SK-N-SH (cell line): ENCODE measurements around the gene ACER2. TPM values are rescaled to one million over a fixed set of nuclear protein-coding genes. Genes with fewer than 3 reads are reported as not detected.

Source experiments
- CTCF ChIA-PET: fragments of 300-600, 350-600 bp; formaldehyde crosslinking; extraction: SDS; loops from one replicate; lab custom pipeline; 2021; lab: Yijun Ruan, JAX
- POLR2A ChIA-PET: fragments of 350-600 bp; sonication (Branson Sonifier 250); formaldehyde crosslinking; extraction: SDS; loops from one replicate; lab custom pipeline; 2020; ENCODE audit warnings: antibody characterized with exemption, inconsistent platforms; lab: Yijun Ruan, JAX
- DNase-seq: peaks from one replicate; pipeline ENCODE4 v3.0.0; 2012
- H2AFZ ChIP-seq: fragments of 200-600 bp; sonication (generic); 2 replicates; pipeline ENCODE4 v1.8.1; 2016; ENCODE audit warnings: antibody characterized with exemption, mild to moderate bottlenecking, low read depth
- H3F3A ChIP-seq: fragments of 200-600 bp; sonication (generic); replicated peaks from 2 replicates; pipeline ENCODE3; 2016; ENCODE audit warnings: antibody characterized with exemption, mild to moderate bottlenecking; ENCODE audit not compliant: insufficient read depth
- H3K27ac ChIP-seq, 2 experiments: fragments of 200-500 bp in 1 of 2; fragments of 200-600 bp in 1 of 2; sonication (Bioruptor generic) in 1 of 2; sonication (generic), shearing (Covaris generic) in 1 of 2; 2 replicates each; pipeline versions ENCODE4 v1.5.1 to v1.6.1; 2014 to 2016; ENCODE audit warnings: low read depth in 2 of 2, inconsistent platforms in 1 of 2, low read length in 1 of 2, mild to moderate bottlenecking in 1 of 2, mixed read lengths in 1 of 2
- H3K27me3 ChIP-seq: fragments of 200-600 bp; sonication (generic), shearing (Covaris generic); 2 replicates; pipeline ENCODE4 v1.6.1; 2016; ENCODE audit warnings: mixed run types; ENCODE audit not compliant: insufficient read depth
- H3K36me3 ChIP-seq, 2 experiments: fragments of 200-500 bp in 1 of 2; fragments of 200-600 bp in 1 of 2; sonication (Bioruptor generic) in 1 of 2; sonication (generic) in 1 of 2; replicated peaks in 1 of 2; 2 replicates each; pipeline versions ENCODE3 to v1.5.1; 2014 to 2016; ENCODE audit warnings: low read length in 1 of 2, mild to moderate bottlenecking in 1 of 2; ENCODE audit not compliant: insufficient read depth in 2 of 2, control insufficient read depth in 1 of 2
- H3K4me1 ChIP-seq, 2 experiments: fragments of 200-500 bp in 1 of 2; fragments of 200-600 bp in 1 of 2; sonication (Bioruptor generic) in 1 of 2; sonication (generic), shearing (Covaris generic) in 1 of 2; 2 replicates each; pipeline versions ENCODE4 v1.5.1 to v1.6.1; 2014 to 2016; ENCODE audit warnings: low read depth in 1 of 2, low read length in 1 of 2, mixed run types in 1 of 2; ENCODE audit not compliant: insufficient read depth in 2 of 2, control insufficient read depth in 1 of 2
- H3K4me2 ChIP-seq: fragments of 200-600 bp; sonication (generic), shearing (Covaris generic); 2 replicates; pipeline ENCODE4 v1.6.1; 2017; ENCODE audit warnings: mixed run types
- H3K4me3 ChIP-seq, 2 experiments: fragments of 200-500 bp in 1 of 2; fragments of 200-600 bp in 1 of 2; sonication (Bioruptor generic) in 1 of 2; sonication (generic), shearing (Covaris generic) in 1 of 2; 2 replicates each; pipeline versions ENCODE4 v1.5.1 to v1.8.1; 2014 to 2016; ENCODE audit warnings: low read depth in 2 of 2, inconsistent platforms in 1 of 2, low read length in 1 of 2, mild to moderate bottlenecking in 1 of 2, mixed read lengths in 1 of 2, moderate library complexity in 1 of 2
- H3K79me2 ChIP-seq: fragments of 200-600 bp; sonication (generic); 2 replicates; pipeline ENCODE4 v1.8.1; 2017; ENCODE audit warnings: mild to moderate bottlenecking; ENCODE audit not compliant: insufficient read depth
- H3K9ac ChIP-seq: fragments of 200-600 bp; sonication (generic); 2 replicates; pipeline ENCODE4 v1.6.1; 2017; ENCODE audit warnings: mixed run types
- H3K9me2 ChIP-seq: fragments of 200-600 bp; sonication (generic); 2 replicates; pipeline ENCODE4 v1.6.1; 2017; ENCODE audit warnings: mixed run types
- H3K9me3 ChIP-seq: fragments of 200-600 bp; sonication (generic); 2 replicates; pipeline ENCODE4 v1.6.1; 2017; ENCODE audit warnings: mixed run types, mild to moderate bottlenecking, moderate library complexity
- H4K20me1 ChIP-seq: fragments of 200-600 bp; sonication (generic); 2 replicates; pipeline ENCODE4 v1.6.1; 2017; ENCODE audit warnings: mild to moderate bottlenecking, mixed run types; ENCODE audit not compliant: insufficient read depth
- ELF1 ChIP-seq: IDR thresholded peaks from 2 replicates; pipeline ENCODE4 v1.4.0; 2012
- EP300 ChIP-seq, 2 experiments: IDR thresholded peaks; 2 replicates each; pipeline versions ENCODE4 v1.4.0 to v1.6.1; 2012; ENCODE audit warnings: borderline replicate concordance in 1 of 2, low read depth in 1 of 2, low read length in 1 of 2
- FOXJ3 ChIP-seq: sonication (generic); formaldehyde crosslinking; IDR thresholded peaks from 2 replicates; pipeline ENCODE4 v1.5.1; 2020; ENCODE audit warnings: mild to moderate bottlenecking, missing genetic modification reagents
- FOXM1 ChIP-seq: IDR thresholded peaks from 2 replicates; pipeline ENCODE4 v1.4.0; 2012; ENCODE audit warnings: low read depth, mild to moderate bottlenecking
- GABPA ChIP-seq: IDR thresholded peaks from 2 replicates; pipeline ENCODE4 v1.4.0; 2012; ENCODE audit warnings: low read depth, mild to moderate bottlenecking
- GATA2 ChIP-seq: sonication (generic); formaldehyde crosslinking; IDR thresholded peaks from 2 replicates; pipeline ENCODE4 v1.5.0; 2020; ENCODE audit warnings: mild to moderate bottlenecking, missing genetic modification reagents
- MXI1 ChIP-seq: IDR thresholded peaks from 2 replicates; pipeline ENCODE4 v1.6.1; 2012; ENCODE audit warnings: mild to moderate bottlenecking, low read depth, low read length, improper control_type of control experiment
- NFIC ChIP-seq: IDR thresholded peaks from 2 replicates; pipeline ENCODE4 v1.4.0; 2012; ENCODE audit warnings: borderline replicate concordance
- NRF1 ChIP-seq: IDR thresholded peaks from 2 replicates; pipeline ENCODE4 v1.6.1; 2012; ENCODE audit warnings: low read depth, mild to moderate bottlenecking, low read length
- RAD21 ChIP-seq: IDR thresholded peaks from 2 replicates; pipeline ENCODE4 v1.6.1; 2012; ENCODE audit warnings: mild to moderate bottlenecking, low read length
- RCOR1 ChIP-seq: fragments of 150-350 bp; IDR thresholded peaks from 2 replicates; pipeline ENCODE4 v1.6.1; 2017; ENCODE audit warnings: antibody characterized with exemption, low read length
- RFX5 ChIP-seq: IDR thresholded peaks from 2 replicates; pipeline ENCODE4 v1.6.1; 2012; ENCODE audit warnings: mild to moderate bottlenecking, improper control_type of control experiment, low read length
- RXRA ChIP-seq: IDR thresholded peaks from 2 replicates; pipeline ENCODE4 v1.4.0; 2012; ENCODE audit warnings: low read depth, mild to moderate bottlenecking, borderline replicate concordance
- SMC3 ChIP-seq: IDR thresholded peaks from 2 replicates; pipeline ENCODE4 v1.6.1; 2012; ENCODE audit warnings: low read depth, low read length, improper control_type of control experiment
- TAF1 ChIP-seq: IDR thresholded peaks from 2 replicates; pipeline ENCODE4 v1.6.1; 2012; ENCODE audit warnings: low read depth, mild to moderate bottlenecking, low read length, moderate library complexity, borderline replicate concordance
- TEAD4 ChIP-seq: IDR thresholded peaks from 2 replicates; pipeline ENCODE4 v1.4.0; 2012; ENCODE audit warnings: mild to moderate bottlenecking, borderline replicate concordance; ENCODE audit not compliant: insufficient read depth
- WGBS: methylation state at CpG from one replicate; pipeline ENCODE4 v1.1.6; 2017; ENCODE audit warnings: low lambda C conversion rate; 5-methylcytosine and 5-hydroxymethylcytosine counted together
- polyA plus RNA-seq, 3 experiments: library from polyadenylated mRNA; depleted of rRNA; stranded (reverse); fragments of >200 nt; gene quantifications; 2 replicates each; pipeline ENCODE4 v1.2.3, GENCODE V29; 2012
- TF ChIP-seq, protein P1 (sequence below): IDR thresholded peaks from 2 replicates; pipeline ENCODE4; 2012
- TF ChIP-seq, protein P2 (sequence below): fragments of 200-600 bp; sonication (generic); IDR thresholded peaks from 2 replicates; pipeline ENCODE4 v1.6.1; 2017; ENCODE audit warnings: antibody characterized with exemption, mild to moderate bottlenecking, moderate library complexity
- TF ChIP-seq, protein P3 (sequence below): IDR thresholded peaks from 2 replicates; pipeline ENCODE4 v1.4.0; 2012; ENCODE audit warnings: low read depth, borderline replicate concordance
- TF ChIP-seq, protein P4 (sequence below): IDR thresholded peaks from 2 replicates; pipeline ENCODE4 v1.6.1; 2012; ENCODE audit warnings: mild to moderate bottlenecking, low read depth, low read length, moderate library complexity

Gene ACER2
- polyA plus RNA-seq, 1 of the 3 experiments (the other 2 are of a cell fraction): 1.3 TPM

DNA sequence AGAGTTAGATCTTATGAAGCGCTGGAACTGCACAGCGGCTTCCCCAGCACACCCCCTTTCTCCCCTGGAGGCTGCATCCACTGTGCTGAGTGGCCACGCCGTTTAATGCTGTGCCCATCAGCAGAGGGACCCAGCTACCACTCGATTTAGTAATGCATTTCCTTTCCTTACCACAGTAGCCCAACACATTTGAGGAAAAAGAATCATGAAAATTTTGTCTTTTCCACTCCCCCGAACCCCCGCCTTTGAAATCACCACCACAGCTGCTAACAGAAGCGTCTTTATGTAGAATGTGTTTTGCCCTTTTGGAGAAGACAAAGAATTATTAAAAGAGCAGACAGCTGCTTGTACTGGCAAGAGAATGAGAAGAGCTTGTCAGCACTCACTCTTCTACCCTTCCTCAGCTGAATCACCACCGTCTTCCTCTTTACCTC, 73.2 kb downstream of the ACER2 start (continued):
- TF ChIP-seq, protein P1, sequence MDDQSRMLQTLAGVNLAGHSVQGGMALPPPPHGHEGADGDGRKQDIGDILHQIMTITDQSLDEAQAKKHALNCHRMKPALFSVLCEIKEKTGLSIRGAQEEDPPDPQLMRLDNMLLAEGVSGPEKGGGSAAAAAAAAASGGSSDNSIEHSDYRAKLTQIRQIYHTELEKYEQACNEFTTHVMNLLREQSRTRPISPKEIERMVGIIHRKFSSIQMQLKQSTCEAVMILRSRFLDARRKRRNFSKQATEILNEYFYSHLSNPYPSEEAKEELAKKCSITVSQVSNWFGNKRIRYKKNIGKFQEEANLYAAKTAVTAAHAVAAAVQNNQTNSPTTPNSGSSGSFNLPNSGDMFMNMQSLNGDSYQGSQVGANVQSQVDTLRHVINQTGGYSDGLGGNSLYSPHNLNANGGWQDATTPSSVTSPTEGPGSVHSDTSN: no peak
- TF ChIP-seq, all 33 proteins: peak for 0

DNA sequence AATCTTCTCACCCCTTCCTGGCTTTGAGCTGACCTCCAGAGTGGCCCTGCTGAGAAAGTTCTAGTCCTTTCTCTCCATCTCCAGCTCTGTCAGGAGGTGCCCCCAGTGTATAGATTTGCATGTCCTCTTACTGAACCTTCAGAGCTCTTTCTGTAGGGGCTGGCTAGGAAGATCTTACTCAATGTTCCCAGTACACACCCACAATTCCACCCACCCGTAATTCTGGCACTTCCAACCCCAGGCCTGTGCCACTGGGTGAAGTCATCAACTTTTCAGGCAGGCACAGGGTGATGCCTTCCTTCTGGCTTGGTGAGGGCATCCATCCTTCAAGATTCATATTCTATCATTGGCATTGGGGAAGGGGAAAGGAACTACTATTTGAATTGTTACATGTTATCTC, 75.9 kb downstream of the ACER2 start:
- CTCF ChIA-PET: interaction anchor here (1.2 to 1.6 kb wide), 3 partner anchors 11 to 20 kb away, joined by 4 to 8 read pairs (median 6); no protein-coding TSS in a partner anchor
- Histone ChIP-seq H3K4me1 (no peaks in the 10 kb centered on the region), H3K9ac (no peak overlapping the region), H3K4me2 (no peak overlapping the region), H2AFZ (no peak overlapping the region), H4K20me1 (no peaks in the 10 kb centered on the region), H3K36me3 (no peaks in the 10 kb centered on the region), H3K9me3 (no peaks in the 10 kb centered on the region), H3K9me2 (no peaks in the 10 kb centered on the region), H3K27ac (no peak overlapping the region), H3K79me2 (no peaks in the 10 kb centered on the region), H3K27me3 (peaks cover 7% of the 10 kb centered on the region), H3K4me3 (no peak overlapping the region), H3F3A (no peaks in the 10 kb centered on the region)
- DNase-seq: no peak
- 0% methylated on average over 1 of the region's 1 CpG for WGBS
- TF ChIP-seq RAD21 (no peak), SMC3 (no peak), NRF1 (no peak), GATA2 (CRISPR knock-in tag) (no peak), RCOR1 (no peak), ELF1 (no peak), TEAD4 (no peak), FOXJ3 (CRISPR knock-in tag) (no peak), MXI1 (no peak), FOXM1 (no peak), NFIC (no peak), RXRA (no peak), TAF1 (no peak), EP300 (IDR thresholded peaks at IDR 0.05; ENCODE audit: borderline replicate concordance in 1 of 2, low read depth in 1 of 2, low read length in 1 of 2) (no peak), RFX5 (no peak), GABPA (no peak)
- TF ChIP-seq, protein P2, sequence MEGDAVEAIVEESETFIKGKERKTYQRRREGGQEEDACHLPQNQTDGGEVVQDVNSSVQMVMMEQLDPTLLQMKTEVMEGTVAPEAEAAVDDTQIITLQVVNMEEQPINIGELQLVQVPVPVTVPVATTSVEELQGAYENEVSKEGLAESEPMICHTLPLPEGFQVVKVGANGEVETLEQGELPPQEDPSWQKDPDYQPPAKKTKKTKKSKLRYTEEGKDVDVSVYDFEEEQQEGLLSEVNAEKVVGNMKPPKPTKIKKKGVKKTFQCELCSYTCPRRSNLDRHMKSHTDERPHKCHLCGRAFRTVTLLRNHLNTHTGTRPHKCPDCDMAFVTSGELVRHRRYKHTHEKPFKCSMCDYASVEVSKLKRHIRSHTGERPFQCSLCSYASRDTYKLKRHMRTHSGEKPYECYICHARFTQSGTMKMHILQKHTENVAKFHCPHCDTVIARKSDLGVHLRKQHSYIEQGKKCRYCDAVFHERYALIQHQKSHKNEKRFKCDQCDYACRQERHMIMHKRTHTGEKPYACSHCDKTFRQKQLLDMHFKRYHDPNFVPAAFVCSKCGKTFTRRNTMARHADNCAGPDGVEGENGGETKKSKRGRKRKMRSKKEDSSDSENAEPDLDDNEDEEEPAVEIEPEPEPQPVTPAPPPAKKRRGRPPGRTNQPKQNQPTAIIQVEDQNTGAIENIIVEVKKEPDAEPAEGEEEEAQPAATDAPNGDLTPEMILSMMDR: no peak
- TF ChIP-seq, protein P3, sequence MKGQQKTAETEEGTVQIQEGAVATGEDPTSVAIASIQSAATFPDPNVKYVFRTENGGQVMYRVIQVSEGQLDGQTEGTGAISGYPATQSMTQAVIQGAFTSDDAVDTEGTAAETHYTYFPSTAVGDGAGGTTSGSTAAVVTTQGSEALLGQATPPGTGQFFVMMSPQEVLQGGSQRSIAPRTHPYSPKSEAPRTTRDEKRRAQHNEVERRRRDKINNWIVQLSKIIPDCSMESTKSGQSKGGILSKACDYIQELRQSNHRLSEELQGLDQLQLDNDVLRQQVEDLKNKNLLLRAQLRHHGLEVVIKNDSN: no peak
- TF ChIP-seq, protein P4, sequence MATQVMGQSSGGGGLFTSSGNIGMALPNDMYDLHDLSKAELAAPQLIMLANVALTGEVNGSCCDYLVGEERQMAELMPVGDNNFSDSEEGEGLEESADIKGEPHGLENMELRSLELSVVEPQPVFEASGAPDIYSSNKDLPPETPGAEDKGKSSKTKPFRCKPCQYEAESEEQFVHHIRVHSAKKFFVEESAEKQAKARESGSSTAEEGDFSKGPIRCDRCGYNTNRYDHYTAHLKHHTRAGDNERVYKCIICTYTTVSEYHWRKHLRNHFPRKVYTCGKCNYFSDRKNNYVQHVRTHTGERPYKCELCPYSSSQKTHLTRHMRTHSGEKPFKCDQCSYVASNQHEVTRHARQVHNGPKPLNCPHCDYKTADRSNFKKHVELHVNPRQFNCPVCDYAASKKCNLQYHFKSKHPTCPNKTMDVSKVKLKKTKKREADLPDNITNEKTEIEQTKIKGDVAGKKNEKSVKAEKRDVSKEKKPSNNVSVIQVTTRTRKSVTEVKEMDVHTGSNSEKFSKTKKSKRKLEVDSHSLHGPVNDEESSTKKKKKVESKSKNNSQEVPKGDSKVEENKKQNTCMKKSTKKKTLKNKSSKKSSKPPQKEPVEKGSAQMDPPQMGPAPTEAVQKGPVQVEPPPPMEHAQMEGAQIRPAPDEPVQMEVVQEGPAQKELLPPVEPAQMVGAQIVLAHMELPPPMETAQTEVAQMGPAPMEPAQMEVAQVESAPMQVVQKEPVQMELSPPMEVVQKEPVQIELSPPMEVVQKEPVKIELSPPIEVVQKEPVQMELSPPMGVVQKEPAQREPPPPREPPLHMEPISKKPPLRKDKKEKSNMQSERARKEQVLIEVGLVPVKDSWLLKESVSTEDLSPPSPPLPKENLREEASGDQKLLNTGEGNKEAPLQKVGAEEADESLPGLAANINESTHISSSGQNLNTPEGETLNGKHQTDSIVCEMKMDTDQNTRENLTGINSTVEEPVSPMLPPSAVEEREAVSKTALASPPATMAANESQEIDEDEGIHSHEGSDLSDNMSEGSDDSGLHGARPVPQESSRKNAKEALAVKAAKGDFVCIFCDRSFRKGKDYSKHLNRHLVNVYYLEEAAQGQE: no peak
- POLR2A ChIA-PET: no interaction called here
